ENCODE measurements around the gene ERCC6L2. TPM values are rescaled to one million over a fixed set of nuclear protein-coding genes. Genes with fewer than 3 reads are reported as not detected.

Gene ERCC6L2
- total and polyA plus RNA-seq, 2 of the 8 experiments (the other 6 are each of a cell fraction or from before 2014, with no cell fraction given) = 9.8 to 50.0 TPM

DNA sequence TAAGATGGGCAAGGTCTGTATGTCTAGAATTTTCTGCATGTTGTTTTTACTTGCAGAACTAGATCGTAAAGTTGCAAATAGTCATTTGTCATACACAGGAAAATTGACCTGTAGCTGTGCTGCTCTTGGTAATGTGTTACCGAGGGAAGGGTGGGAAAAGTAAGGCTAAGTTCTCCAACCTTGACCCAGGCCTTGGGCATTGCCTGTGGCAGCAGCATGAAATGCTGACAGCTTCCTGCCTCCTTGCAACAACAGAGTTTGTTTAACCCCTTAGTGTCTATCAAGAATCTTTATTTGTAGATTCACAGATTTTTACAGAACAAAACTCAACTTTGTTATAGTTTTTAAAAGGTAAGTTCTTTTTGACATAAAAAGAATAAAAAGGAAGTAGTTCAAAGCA is 48.3 kb downstream of the ERCC6L2 start:
- Histone ChIP-seq H3K9ac (replicated peaks in 1 of 4; ENCODE audit: extremely low read depth in 1 of 4, low read depth in 3 of 4, low read length in 3 of 4) (no peak overlapping the region), H3K23ac (ENCODE audit: insufficient read length) (no peak overlapping the region), H3K4me2 (ENCODE audit: insufficient read depth in 1 of 2, low read depth in 2 of 2, low read length in 2 of 2) (no peak overlapping the region), H3K79me1 (ENCODE audit: low read depth, low read length) (no peaks in the 10 kb centered on the region), H4K5ac (ENCODE audit: insufficient read length, low read depth, low read length) (no peak overlapping the region), H3K27me3 (replicated peaks in 1 of 4; ENCODE audit: control insufficient read depth in 3 of 4, extremely low read depth in 1 of 4, insufficient read depth in 3 of 4, low read length in 3 of 4) (no peaks in the 10 kb centered on the region), H3K14ac (ENCODE audit: insufficient read length) (no peak overlapping the region), H4K8ac (ENCODE audit: extremely low read depth, insufficient read depth, low read length) (no peak overlapping the region), H4K91ac (replicated peaks; ENCODE audit: insufficient read length, low read length) (no peak overlapping the region), H2BK120ac (replicated peaks; ENCODE audit: low read depth, low read length) (no peak overlapping the region), H3K4me1 (replicated peaks in 1 of 4; ENCODE audit: control insufficient read depth in 3 of 4, insufficient read depth in 4 of 4, low read length in 3 of 4) (peaks cover 0 to 6% (median 4%) of the 10 kb centered on the region in 4 experiments; a peak in 4 of 7 replicates), H3K23me2 (ENCODE audit: low read depth, low read length) (no peaks in the 10 kb centered on the region), H2BK15ac (ENCODE audit: low read length) (no peak overlapping the region), H3K27ac (ENCODE audit: low read depth, low read length) (no peak overlapping the region), H2AK5ac (ENCODE audit: low read depth, low read length) (no peak overlapping the region), H4K20me1 (replicated peaks in 1 of 2; ENCODE audit: control insufficient read depth in 1 of 2, insufficient read depth in 2 of 2, low read length in 2 of 2) (no peaks in the 10 kb centered on the region), H2BK12ac (ENCODE audit: low read depth, low read length) (no peak overlapping the region), H3K79me2 (ENCODE audit: control insufficient read depth in 1 of 2, insufficient read depth in 2 of 2, low read length in 2 of 2) (no peaks in the 10 kb centered on the region), H3K18ac (ENCODE audit: extremely low read depth, low read length) (no peak overlapping the region), H3K4ac (replicated peaks; ENCODE audit: insufficient read length, low read depth, low read length) (no peak overlapping the region), H3K56ac (replicated peaks; ENCODE audit: insufficient read length, low read depth, low read length) (no peak overlapping the region), H3K36me3 (ENCODE audit: control insufficient read depth in 2 of 4, insufficient read depth in 4 of 4, low read length in 3 of 4) (peaks cover 0 to 56% (median 29%) of the 10 kb centered on the region in 4 experiments; a peak in 6 of 8 replicates), H2AFZ (ENCODE audit: low read length) (no peak overlapping the region), H3K9me3 (ENCODE audit: insufficient read depth in 2 of 2, low read depth in 1 of 2, low read length in 1 of 2) (peaks cover 6 to 14% of the 10 kb centered on the region in 2 experiments), H2BK5ac (ENCODE audit: low read depth, low read length) (no peak overlapping the region), H3K4me3 (ENCODE audit: extremely low read depth in 1 of 4, insufficient read depth in 2 of 4, low read depth in 3 of 4, low read length in 4 of 4) (no peak overlapping the region), H2BK20ac (ENCODE audit: low read length) (no peak overlapping the region)
- peak; percentile 44; the same call in 1 of the 2 replicates for TF ChIP-seq RFX5 (IDR thresholded peaks at IDR 0.05; ENCODE audit: borderline replicate concordance, low read depth, low read length)
- no peak for TF ChIP-seq GTF2F1 (IDR thresholded peaks at IDR 0.05; ENCODE audit: borderline replicate concordance, low read depth, low read length)
- WGBS, 2 experiments (ENCODE audit: extremely low coverage in 1 of 2, insufficient coverage in 1 of 2, insufficient read length in 1 of 2, insufficient replicate concordance in 2 of 2, low coverage in 1 of 2, low lambda C conversion rate in 2 of 2, missing lambda C conversion rate in 1 of 2) = 85% methylated on average over 2 of the region's 2 CpGs; no CpG with 5 or more reads in 1 of the 2 experiments
- ChIA-PET CTCF (ENCODE audit: partially characterized antibody) (no interaction called here), POLR2A (ENCODE audit: partially characterized antibody) (no interaction called here)
- DNase-seq (ENCODE audit: low read depth in 1 of 2, low spot score in 2 of 2) (no peak), FAIRE-seq (no peak)
